ENCODE measurements around the gene OR5AR1.
"Not testable (repeated sequence)": the region's sequence is repeated elsewhere in the genome, so short reads cannot be mapped to it uniquely, and the experiment has no call there.

Gene OR5AR1

GRCh38 chr11:56642339-56642738 lies 21.1 kb upstream of the OR5AR1 start, which contains the start of gene OR5AP2:
TSS of gene OR5AP2 (minus strand) at chr11:56642439. CDS start at chr11:56642439, 0 bp downstream.
- DNase-seq (ENCODE audit: extremely low spot score) = no peak
- ChIA-PET CTCF (interaction anchor here (1.4 kb wide), 1 partner anchor 13 kb away, joined by 3 read pairs; no protein-coding TSS in a partner anchor), POLR2A (no interaction called here)
- TF ChIP-seq CTCF (IDR thresholded peaks at IDR 0.05; ENCODE audit: control extremely low read depth, extremely low read depth, low read depth, missing control alignments) = no peak

- CTCF ChIA-PET = no interaction called here
- DNase-seq (ENCODE audit: extremely low spot score) = no peak
- no peak for TF ChIP-seq CTCF (IDR thresholded peaks at IDR 0.05; ENCODE audit: control extremely low read depth, extremely low read depth, low read depth, missing control alignments)
- POLR2A ChIA-PET = no interaction called here
These were observed 3.7 kb upstream of the OR5AR1 start for GRCh38 chr11:56659755-56660154.

- no peak for DNase-seq (ENCODE audit: extremely low spot score)
- no peak for TF ChIP-seq CTCF (IDR thresholded peaks at IDR 0.05; ENCODE audit: control extremely low read depth, extremely low read depth, low read depth, missing control alignments)
- POLR2A ChIA-PET = no interaction called here
- CTCF ChIA-PET = no interaction called here
These were observed 7.5 kb downstream of the OR5AR1 start for GRCh38 chr11:56670984-56671383.

GRCh38 chr11:56688554-56689100 lies 25.1 kb downstream of the OR5AR1 start:
- no peak for TF ChIP-seq CTCF (IDR thresholded peaks at IDR 0.05; ENCODE audit: control extremely low read depth, extremely low read depth, low read depth, missing control alignments)

GRCh38 chr11:56691179-56691578 lies 27.7 kb downstream of the OR5AR1 start:
- DNase-seq (ENCODE audit: extremely low spot score); CTCF ChIA-PET; POLR2A ChIA-PET: not testable (repeated sequence)

More at GRCh38 chr11:56688554-56689100, 25.1 kb downstream of the OR5AR1 start:
- ChIA-PET CTCF (no interaction called here), POLR2A (no interaction called here)
- DNase-seq (ENCODE audit: extremely low spot score) = no peak

GRCh38 chr11:56693428-56693827 lies 29.9 kb downstream of the OR5AR1 start:
- ChIA-PET CTCF (no interaction called here), POLR2A (no interaction called here)
- no peak for DNase-seq (ENCODE audit: extremely low spot score)
- no peak for TF ChIP-seq CTCF (IDR thresholded peaks at IDR 0.05; ENCODE audit: control extremely low read depth, extremely low read depth, low read depth, missing control alignments)

GRCh38 chr11:56698795-56699194 lies 35.3 kb downstream of the OR5AR1 start, which contains the start of gene OR9G1:
TSS of gene OR9G1 (plus strand) at chr11:56699095. CDS start at chr11:56700388, 1,293 bp downstream.
- ChIA-PET POLR2A (no interaction called here), CTCF (no interaction called here)
- no peak for DNase-seq (ENCODE audit: extremely low spot score)
- no peak for TF ChIP-seq CTCF (IDR thresholded peaks at IDR 0.05; ENCODE audit: control extremely low read depth, extremely low read depth, low read depth, missing control alignments)

Measured in GM10248 (cell line).